GM12865 (cell line): ENCODE results near the gene EID2.

Experiments
- DNase-seq: peaks from one replicate; pipeline ENCODE4 v3.0.0; 2010; ENCODE audit warnings: low read depth
- H3K4me3 ChIP-seq: 2 replicates; pipeline ENCODE4 v1.5.1; 2011; ENCODE audit warnings: mild to moderate bottlenecking, low read depth, low read length, control low read depth
- TF ChIP-seq, protein P1 (sequence below): IDR thresholded peaks from 2 replicates; pipeline ENCODE4 v1.5.1; 2011; ENCODE audit warnings: low read length, control low read depth, low read depth, inconsistent platforms; ENCODE audit not compliant: insufficient read depth; ENCODE audit errors: missing control alignments

The EID2 gene

DNA sequence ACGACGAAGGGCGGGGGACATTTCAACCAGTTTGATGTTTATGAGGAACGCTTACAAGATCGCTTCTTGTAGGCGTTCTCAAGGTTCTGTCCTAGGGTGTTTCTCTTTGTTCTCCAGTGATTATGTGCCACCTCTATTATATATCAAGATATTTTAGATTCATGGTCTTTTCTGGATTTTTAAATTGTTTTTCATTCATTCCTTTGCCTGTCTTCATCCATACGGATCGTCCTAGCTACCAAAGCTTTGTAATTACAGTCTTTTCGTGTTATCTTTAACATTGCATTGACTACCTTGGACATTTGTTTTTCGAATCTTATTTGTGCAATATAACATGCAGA lies 342 bp upstream of the EID2 start:
- H3K4me3 ChIP-seq: peak overlapping the region; percentile 26
- no peak for DNase-seq
- TF ChIP-seq, protein P1, sequence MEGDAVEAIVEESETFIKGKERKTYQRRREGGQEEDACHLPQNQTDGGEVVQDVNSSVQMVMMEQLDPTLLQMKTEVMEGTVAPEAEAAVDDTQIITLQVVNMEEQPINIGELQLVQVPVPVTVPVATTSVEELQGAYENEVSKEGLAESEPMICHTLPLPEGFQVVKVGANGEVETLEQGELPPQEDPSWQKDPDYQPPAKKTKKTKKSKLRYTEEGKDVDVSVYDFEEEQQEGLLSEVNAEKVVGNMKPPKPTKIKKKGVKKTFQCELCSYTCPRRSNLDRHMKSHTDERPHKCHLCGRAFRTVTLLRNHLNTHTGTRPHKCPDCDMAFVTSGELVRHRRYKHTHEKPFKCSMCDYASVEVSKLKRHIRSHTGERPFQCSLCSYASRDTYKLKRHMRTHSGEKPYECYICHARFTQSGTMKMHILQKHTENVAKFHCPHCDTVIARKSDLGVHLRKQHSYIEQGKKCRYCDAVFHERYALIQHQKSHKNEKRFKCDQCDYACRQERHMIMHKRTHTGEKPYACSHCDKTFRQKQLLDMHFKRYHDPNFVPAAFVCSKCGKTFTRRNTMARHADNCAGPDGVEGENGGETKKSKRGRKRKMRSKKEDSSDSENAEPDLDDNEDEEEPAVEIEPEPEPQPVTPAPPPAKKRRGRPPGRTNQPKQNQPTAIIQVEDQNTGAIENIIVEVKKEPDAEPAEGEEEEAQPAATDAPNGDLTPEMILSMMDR: no peak

DNA sequence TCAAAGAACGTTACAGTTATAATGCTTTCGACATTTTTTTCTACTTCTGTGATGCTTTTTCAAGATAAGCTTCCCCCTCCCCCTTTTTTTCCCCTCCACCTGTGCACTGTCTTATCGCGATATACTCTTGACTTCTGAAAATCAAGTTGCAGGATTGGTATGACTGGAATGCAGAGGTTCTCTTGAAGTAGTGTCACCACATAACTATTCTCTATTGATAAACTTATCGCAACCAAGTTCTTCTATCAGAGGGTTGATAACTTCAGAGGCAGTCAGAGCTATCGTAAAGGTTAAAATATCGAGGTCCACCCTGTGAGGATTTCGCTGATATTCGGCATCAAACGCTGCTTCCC lies 820 bp downstream of the EID2 start:
- TF ChIP-seq, protein P1: no peak
- peak overlapping the region; percentile 89 for H3K4me3 ChIP-seq
- DNase-seq: peak; percentile 25

- TF ChIP-seq, protein P1: no peak
- DNase-seq: no peak
- H3K4me3 ChIP-seq: no peak overlapping the region
Observed at GRCh38 chr19:39533791-39534190, 6.2 kb downstream of the EID2 start.

DNA sequence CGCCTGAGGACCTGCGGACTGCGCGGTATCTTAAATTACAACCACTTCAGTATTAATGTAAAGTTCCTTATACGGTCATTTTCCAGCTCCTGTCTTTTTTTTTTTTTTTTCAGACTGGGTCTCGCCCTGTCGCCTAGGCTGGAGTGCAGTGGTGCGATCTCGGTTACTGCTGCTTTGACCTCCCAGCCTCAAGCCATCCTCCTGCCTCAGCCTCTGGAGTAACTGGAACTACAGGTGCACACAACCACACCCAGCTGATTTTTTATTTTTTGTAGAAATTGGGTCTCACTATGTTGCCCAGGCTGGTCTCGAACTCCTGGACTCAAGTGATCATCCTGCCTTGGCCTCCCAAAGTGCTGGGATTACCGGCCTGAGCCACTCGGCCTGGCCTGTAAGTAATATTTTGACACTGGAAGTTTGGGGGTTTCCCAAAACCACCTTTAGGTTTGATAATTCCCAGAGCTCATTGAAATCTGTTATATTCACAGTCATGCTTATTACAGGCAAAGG lies 6.9 kb downstream of the EID2 start:
- no peak overlapping the region for H3K4me3 ChIP-seq
- TF ChIP-seq, protein P1: no peak
- DNase-seq: no peak

GRCh38 chr19:39532233-39533002 lies 7.5 kb downstream of the EID2 start, which contains the start of gene EID2B:
Gene EID2B (minus strand): TSS chr19:39532852. CDS start chr19:39532802, 50 bp downstream.
- TF ChIP-seq, protein P1: peak; percentile 100
- peak; percentile 98 for DNase-seq
- H3K4me3 ChIP-seq: peak within 1 kb of the TSS; percentile 76

- peak overlapping the region; percentile 76 for H3K4me3 ChIP-seq
- DNase-seq: no peak
- TF ChIP-seq, protein P1: no peak
Observed at GRCh38 chr19:39531834-39532232, 8.1 kb downstream of the EID2 start.

DNA sequence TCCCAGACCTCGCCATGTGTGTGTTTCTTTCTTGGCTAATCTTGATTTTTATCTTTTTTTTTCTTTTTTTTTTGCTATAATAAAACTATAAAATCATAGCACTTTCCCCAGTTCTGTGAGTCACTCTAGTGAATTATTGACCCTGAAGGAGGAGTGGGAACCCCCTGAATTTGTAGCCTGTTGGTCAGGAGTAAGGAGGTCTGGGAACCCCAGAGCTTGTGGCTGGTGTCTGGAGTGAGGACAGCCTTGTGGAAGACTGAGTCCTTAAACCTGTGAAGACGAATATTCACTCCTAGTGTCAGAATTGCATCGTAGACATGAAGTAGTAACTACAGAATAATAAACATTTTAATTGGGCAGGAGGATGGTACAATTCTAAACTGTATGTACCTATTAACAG lies 14.8 kb downstream of the EID2 start:
- TF ChIP-seq, protein P1: no peak
- DNase-seq: no peak
- no peak overlapping the region for H3K4me3 ChIP-seq
